HG03280 (cell line): ENCODE results near the gene MGP.
A peak's percentile ranks its signal among the peaks of the same experiment; 100 is the strongest.

ENCODE experiments used
- ATAC-seq: cut with Tn5 transposase; IDR thresholded peaks from one replicate; pipeline ENCODE4 v1.9.1; 2021; ENCODE audit warnings: mild to moderate bottlenecking, moderate library complexity; ENCODE audit not compliant: unreplicated experiment

MGP gene

DNA sequence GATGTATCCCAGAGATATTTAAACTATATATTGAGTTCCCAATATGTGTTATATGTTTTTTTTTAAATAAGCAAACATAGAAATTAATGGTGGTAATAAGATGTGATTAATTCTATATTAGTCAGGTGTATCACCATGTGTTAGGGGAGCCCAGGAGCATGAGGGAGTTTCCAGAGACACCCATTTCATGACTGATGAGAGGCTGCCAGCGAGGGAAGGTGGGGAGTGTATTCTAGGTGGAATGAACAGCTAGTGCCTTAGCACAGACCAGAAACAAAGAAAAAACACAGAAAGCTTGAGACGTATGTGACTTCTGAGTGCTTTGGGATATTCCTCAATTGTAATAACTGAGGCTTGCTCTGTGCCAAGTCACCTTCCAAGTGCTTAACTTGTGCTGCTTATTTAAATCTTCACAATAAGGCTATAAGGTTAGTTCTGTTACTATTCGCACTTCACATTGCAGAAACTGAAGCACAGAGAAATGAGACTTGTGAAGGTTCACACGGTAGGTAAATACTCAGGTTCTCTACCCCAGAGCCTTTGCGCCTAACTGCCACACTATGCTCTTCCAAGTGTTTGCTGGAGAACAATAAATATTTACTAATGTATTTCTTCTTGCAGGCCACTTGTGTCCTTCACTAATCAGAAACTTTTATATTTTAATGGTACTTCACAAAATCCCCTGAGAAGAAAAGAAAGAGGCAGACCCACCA is 17.9 kb upstream of the MGP start:
- ATAC-seq: no peak

DNA sequence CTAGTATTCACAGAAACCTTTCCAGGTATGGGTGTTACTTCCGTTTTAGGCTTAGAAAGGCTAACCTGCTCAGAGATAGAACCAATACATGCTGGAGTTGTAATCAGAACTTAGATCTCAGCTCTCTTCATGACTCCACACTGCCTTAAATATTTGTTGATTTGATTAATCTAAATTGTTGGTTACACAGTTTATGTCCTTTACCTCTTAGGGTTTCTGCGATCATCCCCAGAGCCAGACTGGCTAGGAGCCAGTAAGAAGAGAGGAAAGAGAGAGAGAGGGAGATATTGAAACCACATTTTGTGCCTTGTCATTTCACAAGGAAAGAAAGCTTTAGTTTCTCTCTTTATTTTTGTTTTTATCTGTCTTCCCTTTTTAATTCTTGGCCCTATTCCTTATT is 16.8 kb upstream of the MGP start:
- no peak for ATAC-seq

DNA sequence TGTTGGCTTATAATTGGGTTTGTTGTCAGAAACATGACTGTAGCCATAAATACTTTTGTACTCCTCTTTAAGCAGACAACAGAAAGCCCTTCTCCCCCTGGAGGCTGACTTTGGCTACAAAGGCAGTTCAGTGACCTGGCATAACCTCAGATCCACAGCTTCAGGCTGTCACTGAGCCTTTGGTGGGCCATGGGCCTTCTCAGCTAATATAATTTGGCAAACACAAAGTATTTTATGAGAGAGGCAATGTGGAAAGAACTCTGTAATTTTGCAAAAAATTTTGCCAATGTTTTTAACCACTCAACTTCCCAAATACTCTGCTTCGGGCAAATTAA is 15.5 kb upstream of the MGP start:
- ATAC-seq: no peak

DNA sequence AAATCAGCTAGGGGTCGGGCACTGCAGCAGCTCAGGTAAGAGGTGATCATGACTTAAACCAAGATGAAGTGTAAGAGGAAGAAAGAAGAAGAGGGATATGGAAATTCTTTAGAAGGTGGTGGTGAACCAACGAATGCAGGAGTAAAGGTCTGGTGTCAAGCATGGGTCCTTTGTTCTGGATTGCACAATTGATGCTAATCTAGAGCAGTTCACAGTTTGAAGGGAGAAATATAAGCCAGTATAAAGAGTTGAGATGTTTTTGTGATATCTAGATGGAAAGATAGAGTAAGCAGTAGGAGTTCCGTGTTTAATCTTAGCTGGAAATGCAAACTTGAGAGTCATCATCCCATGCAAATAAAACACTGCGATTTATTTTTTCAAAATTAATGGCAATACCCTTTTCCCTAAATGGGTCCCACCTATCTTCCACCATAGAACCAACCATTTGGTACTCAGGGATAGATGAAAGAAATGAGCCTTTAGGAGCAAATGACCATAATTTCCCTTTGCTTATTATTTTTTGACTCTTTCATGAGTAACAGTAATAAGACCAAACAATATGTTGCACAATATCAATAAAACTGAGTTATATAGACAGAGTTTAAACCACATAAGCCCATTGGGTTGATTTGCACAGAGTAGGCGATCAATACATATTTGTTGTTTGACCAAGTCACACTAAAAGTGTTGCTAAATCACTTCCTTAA is 15.0 kb upstream of the MGP start:
- no peak for ATAC-seq

DNA sequence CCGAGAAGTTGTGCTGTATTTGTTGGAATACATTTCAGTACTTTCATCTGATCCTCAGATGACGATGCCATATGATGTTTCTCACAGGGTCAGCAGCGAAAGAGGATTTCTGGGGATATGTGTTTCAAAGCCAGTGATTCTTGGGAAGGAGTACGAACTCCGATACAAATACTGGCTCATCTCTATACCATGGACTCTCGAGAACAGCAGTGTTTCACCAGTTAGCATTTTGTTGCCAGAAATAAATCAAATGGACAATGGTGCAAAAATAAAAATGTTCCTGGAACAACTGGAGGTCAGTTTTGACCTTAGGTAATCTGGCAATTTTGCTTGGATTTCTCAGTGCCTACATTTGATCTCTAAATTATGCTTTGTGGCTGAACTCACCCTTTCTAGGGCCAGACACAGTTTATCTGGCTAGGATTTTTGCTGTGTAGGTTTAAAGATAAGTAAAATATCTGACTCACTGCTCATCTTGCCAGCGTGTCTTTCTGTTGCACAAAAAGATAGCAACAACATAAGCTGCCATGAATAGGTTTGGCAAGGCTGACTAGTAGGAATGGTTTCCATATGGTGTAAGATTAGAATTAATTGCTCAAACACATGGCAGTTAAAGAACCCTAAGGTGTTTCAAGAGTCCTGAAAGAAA is 11.0 kb upstream of the MGP start:
- ATAC-seq: no peak

DNA sequence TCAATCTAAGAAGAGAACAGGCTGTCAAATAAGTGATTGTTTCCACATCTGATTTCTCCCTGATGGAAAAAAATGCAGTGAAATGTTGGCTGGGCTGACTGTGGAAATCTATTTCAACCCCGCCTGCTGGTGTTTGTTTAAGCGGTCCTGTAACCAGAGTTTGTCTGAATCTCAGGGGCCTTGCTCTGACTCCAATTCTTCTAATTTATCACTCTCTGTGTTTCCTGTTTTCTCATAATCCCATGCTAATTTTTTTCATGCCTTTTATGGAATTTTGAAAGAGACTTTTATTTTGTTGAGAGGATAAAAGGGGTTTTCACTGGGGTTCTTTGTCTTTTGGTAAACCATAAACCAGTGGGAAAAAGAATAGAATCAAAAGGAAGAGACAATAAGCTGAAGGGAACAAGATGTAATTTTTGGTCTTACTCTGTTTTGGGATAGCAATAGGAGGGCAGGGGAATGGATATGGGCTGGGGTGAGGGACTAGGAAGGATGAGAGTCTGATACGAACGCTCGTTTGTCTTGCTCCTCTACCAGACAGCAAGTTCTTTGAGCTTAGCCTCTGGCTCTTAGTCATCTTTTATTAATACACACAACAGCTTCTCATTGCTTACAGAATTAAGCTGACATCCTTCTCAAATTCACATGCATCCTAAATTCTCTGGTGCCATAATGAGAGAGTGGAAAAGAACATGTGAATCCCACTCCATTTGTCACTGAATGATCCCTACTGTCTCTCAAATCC is 8.0 kb upstream of the MGP start:
- no peak for ATAC-seq

DNA sequence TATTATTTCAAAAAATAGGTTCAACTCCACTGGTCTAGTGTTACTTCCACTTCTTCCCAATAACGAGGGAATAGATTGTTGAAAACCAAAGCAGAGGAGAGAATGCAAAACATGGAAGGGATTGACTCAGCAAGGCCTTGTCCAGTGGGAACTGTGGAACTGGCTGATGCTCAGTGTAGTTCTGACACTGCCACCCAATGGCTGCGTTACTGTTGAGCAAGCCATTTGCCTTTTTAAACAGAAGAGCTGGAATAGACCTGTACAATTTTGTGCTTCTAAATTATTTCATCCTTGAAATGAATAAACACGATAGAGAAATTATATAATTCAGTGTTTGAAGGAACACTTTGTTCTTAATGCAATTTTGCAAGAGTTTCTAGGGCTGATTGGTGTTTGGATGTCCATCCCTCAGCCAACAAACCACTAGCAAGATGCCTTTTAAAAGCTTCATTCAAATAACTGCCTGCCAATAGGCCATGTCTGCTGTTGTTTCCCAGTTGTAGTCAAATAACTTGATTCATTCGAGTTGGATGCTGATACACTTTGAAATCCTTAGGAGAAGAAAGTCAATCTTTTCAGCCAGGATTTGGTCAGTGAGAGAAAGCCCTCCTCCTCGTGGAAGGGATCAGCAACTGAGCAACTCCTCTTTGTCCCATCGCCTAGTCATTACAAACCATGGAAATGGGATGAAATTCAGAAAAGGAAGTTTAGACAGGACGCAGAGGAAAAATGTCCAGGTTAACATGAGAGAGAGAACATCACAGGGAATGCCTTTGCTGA is 7.3 kb upstream of the MGP start:
- no peak for ATAC-seq

DNA sequence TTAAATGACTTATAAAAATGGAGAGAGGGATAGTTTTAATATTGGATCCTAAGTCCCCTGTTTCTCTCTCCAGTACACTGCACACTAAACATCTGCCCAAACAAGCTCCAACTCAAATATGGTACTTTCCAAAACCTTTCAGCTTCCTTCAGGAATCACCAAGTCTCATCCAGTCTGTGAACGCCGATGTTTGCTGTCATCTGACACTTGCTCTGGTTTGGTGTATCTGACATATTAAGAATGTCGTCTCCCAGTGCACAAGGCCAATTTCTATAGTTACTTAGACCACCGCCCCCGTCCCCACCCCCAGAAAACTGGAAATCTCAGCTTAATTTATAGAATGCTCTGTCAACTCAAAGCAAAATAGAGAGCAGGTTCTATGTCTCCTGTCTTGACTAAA is 5.0 kb upstream of the MGP start:
- no peak for ATAC-seq

DNA sequence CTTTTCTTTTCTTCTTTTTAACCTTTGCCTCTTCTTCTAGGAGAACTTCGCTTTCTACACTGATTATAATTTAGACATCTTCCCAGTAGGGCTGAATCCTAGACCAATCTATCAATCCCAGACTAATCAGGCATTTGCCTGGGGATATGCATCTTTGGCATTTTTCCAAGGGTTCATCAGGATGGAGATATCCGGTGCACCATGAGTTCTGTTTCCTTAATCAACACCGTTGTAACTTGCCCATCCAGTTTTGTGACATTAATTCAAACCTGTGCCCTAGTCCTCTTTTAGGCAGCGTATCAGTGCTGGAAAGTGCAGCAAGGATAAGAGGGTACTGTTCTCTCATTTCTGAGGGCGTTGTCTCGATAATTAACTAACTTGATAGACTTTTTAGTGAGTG is 617 bp upstream of the MGP start:
- no peak for ATAC-seq

DNA sequence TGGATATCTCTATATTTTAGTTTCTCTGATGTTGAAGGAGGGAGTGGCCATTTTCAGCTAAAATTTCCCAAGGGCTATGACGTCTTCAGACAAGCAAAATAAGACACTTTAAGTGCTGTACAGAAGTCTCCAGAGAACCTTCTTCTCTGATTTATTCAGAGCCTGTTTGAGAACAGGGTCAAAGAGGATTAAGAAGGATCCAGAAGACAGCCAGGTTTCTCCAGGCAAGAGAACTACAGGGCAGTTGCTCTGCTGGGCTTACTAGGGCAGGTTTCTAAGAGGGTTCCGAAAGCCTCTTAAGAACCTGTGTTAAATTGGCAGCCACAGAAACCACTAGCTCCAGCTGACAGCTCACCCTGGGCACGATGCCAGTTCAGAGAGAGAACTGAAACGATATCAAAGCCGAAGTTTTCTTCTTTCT is 1.2 kb downstream of the MGP start:
- ATAC-seq: peak; percentile 95

DNA sequence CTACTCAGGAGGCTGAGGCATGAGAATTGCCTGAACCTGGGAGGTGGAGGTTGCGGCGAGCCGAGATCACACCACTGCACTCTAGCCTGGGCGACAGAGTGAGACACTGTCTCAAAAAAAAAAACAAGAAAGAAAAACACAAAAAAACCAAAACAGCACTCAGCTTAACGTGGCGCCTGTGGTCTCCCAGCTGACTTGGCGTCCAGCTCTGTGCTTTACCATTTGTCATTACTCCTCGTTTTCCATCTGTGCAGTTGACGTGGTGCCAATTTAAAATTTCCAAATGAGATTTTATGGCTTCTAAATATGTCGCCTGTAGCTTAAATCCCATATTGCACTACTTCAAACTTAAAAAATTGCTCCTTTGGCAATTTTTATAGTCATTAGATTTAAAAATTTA is 2.0 kb downstream of the MGP start:
- no peak for ATAC-seq

DNA sequence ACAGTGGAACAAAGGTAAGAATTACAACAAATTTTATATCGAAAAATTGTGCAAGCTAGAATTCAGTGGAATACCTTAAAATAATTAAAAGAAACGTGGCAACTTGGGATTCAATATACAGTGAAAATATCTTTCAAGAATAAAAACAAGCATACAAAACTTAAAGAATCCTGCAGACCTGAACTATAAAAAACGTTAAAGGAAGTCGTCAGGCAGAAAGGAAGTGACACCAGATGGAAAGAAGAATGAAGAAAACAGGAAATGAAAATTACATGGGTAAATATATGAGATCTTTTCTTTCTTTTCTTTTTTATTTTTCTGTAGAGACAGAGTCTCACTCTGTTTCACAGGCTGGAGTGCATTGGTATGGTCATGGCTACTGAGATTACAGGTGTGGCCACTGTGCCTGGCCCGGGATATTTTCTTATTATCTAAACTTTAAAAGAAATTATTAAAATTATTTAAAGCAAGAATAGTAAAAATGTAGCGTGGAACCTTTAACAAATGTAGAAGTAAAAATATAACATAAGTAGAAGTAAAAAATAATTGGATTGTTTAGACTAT is 4.7 kb downstream of the MGP start:
- no peak for ATAC-seq

DNA sequence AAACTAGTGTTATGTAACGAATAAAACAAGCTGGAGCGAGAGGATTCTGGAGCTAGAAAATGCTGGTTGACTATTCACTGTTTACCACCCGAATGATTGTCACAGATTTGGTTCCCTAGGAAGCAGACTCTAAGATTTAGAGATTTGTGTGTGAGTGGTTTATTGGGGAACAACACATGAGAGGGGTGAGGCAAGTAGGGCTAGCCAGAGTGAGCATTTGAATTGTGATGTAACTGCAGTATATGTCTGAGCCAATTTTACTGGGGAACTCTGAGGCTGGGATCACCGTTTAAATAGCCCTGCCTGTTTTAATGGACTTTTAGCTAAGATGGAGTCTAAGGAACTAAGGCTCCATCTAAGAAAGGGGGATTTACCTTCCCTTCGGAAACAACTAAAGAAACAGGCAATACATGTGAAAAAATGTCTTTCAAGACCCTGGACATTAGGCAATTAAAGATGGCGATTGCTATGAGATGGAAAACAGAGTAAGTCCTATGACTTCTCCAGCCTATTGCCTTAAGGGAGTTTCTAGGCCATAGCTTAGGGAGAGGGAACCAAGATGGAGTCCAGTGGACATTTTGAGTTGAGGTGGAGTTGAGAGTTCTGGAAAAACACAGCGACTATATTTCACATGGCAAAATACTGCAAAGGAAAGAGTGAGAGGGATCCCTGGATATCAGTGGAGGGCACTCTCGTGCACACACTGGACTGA is 6.3 kb downstream of the MGP start:
- no peak for ATAC-seq

DNA sequence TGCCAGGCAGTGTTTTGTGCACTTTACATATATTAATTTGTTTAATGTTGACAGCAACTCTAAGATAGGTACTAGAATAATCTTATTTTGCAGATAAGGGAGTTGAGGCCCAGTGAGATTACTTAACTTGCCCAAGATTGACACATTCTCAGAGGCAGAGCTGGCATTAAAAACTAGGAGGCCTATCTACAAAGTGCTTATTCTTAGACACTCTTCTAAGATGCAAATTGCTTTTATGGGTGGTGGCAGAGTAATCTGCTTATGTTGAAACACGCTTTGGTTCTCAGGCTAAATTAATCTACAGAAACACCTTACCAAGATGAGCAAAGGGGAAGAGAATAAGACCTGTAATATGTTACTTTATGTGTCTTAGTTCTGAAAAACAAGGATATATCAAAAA is 7.2 kb downstream of the MGP start:
- no peak for ATAC-seq

DNA sequence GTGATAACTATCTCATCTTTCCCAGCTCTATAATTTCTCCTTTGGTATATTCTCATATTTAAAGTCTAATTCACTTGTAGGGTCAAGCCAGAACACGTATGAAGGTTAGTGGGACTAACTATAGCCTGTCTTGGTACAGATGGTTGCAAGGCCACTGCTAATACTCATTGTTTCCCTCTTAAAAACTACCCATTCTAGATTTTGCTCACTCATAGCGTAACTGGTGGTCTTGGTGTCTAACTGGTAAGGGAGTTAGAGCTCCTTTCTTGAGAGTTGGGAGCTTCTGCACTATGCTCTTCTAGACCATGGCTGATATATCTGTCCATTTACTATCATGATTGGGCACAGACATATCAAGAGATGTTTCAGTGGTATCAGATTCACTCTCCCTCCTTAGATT is 8.8 kb downstream of the MGP start:
- ATAC-seq: no peak

DNA sequence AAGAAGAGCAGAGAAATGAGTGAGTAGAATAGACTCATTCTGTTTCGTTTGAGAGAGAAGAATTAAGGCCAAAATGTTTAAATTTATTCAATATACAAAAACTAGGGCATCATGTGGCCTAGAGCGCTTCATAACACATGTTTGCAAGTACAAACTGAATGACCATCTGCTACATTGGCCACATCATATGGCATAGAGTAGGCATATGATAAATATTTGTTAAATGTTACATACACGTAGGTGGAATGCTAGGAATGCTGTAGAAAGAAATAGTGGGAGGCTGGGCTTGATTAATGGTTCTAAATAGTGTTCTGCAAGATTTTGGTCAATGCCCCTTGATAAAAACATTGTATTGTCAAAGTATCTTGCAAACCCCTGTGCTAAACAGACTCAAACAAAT is 10.8 kb downstream of the MGP start:
- no peak for ATAC-seq

DNA sequence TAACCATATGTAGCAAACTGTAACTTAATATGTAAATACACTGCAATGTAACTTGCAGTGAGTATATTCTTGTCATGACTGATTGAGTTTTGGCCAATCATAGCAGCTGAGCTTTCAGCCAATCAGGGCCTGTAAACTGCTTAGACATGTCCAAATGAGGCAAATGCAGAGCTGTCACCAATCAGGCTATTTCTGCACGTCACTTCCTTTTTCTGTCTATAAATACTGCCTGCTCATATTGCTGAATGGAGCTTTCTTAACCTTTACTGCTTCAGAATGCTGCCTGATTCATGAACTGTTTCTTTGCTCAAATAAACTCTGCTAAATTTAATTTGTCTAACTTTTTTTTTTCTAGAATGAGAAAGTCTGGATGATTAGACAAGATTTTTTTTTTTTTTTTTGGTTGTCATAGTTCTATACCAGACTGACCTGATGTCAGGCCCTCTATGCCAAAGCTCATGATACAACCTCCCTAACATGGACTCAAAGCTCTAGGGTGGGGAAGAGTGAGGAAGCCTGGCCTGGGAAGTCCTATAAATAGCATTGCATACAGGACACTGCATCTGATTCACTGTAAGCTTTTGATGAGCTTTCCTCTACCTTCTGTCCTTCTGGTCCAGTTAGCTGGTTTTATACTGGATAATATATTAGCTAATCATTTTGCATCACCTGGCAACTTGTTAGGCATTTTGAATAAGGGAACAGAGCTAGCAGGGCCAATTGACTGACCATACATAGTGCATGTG is 12.0 kb downstream of the MGP start:
- ATAC-seq: no peak

DNA sequence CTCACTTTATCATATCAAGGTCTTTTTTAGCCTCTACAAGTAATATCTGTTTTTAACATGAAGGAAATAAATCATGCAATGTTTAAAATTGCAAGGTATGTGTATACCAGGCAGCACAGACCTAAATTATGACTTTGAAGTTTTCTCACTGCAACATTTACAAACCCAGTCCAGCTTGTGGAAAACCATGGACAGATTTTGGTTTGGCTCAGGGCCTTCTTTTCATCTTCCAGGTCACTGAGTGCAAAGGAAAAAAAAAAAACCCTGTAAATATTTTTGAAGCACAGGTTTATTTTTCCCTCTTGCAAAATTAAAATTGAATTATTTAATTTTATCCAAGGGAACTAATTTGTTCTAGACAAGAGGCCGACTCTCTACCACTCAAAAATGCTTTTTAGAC is 13.8 kb downstream of the MGP start:
- no peak for ATAC-seq

DNA sequence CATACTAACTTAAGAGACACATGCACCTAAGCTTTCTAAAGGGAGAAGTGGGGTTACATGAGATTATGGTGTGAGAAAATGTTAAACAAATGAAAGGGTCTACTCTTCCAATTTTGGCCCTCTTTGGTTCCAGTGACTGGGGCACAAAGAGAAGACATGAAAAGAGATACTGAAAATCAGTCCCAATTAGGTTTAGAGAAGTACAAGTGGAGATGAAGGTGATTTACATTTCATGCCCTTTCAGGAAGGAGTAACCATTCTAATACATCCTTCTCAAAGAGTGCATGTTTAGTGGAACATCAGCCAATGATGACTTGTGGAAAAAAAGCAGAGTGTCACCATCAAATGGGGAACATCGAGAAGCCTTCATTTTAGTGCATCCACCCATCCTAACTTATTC is 14.4 kb downstream of the MGP start:
- no peak for ATAC-seq
